Parathyroid adenoma (tissue), 2 donors: ENCODE data around the gene SSC4D.
"Not testable (repeated sequence)": the region's sequence is repeated elsewhere in the genome, so short reads cannot be mapped to it uniquely, and the experiment has no call there.

ENCODE experiments used
- H2AFZ ChIP-seq: fragments of 300-600 bp; sonication (generic); one replicate; pipeline ENCODE4 v1.7.0; 2017; ENCODE audit warnings: antibody characterized with exemption, mild to moderate bottlenecking
- H3K27ac ChIP-seq: fragments of 300-600 bp; sonication (generic); one replicate; pipeline ENCODE4 v1.7.0; 2017
- H3K27me3 ChIP-seq: fragments of 300-600 bp; sonication (generic); one replicate; pipeline ENCODE4 v1.7.0; 2017; ENCODE audit warnings: low read length; ENCODE audit not compliant: control insufficient read depth, insufficient read depth
- H3K36me3 ChIP-seq: fragments of 300-600 bp; sonication (generic); one replicate; pipeline ENCODE4 v1.7.0; 2017; ENCODE audit warnings: low read length; ENCODE audit not compliant: control insufficient read depth, insufficient read depth
- H3K4me1 ChIP-seq: fragments of 300-600 bp; sonication (generic); one replicate; pipeline ENCODE4 v1.7.0; 2017; ENCODE audit warnings: control low read depth
- H3K4me2 ChIP-seq: fragments of 300-600 bp; sonication (generic); one replicate; pipeline ENCODE4 v1.7.0; 2017; ENCODE audit warnings: low read length
- H3K4me3 ChIP-seq: fragments of 300-600 bp; sonication (generic); one replicate; pipeline ENCODE4 v1.7.0; 2017; ENCODE audit warnings: low read depth, low read length
- H3K79me2 ChIP-seq: fragments of 300-600 bp; sonication (generic); one replicate; pipeline ENCODE4 v1.7.0; 2017; ENCODE audit warnings: control low read depth
- H3K9ac ChIP-seq: fragments of 300-600 bp; sonication (generic); one replicate; pipeline ENCODE4 v1.7.0; 2017; ENCODE audit warnings: mild to moderate bottlenecking
- H3K9me3 ChIP-seq: fragments of 300-600 bp; sonication (generic); one replicate; pipeline ENCODE4 v1.7.0; 2017; ENCODE audit warnings: low read length; ENCODE audit not compliant: control insufficient read depth
- CTCF ChIP-seq: fragments of 300-600 bp; sonication (generic); IDR thresholded peaks from one replicate; pipeline ENCODE4 v1.7.0; 2017; ENCODE audit warnings: antibody characterized with exemption, mild to moderate bottlenecking
- donor health status: primary hyperparathyroidism.

SSC4D gene

GRCh38 chr7:76411626-76412025, 2.1 kb upstream of the SSC4D start:
- H3K9ac ChIP-seq, result no peak overlapping the region
- no peak overlapping the region for H2AFZ ChIP-seq
- no peak overlapping the region for H3K4me3 ChIP-seq
- H3K27me3 ChIP-seq, result no peaks in the 10 kb centered on the region
- H3K27ac ChIP-seq, result no peak overlapping the region
- no peaks in the 10 kb centered on the region for H3K79me2 ChIP-seq
- TF ChIP-seq CTCF, result no peak
- H3K4me2 ChIP-seq, result no peak overlapping the region
- H3K9me3 ChIP-seq, result no peaks in the 10 kb centered on the region
- H3K36me3 ChIP-seq, result no peaks in the 10 kb centered on the region
- H3K4me1 ChIP-seq, result peaks cover 5% of the 10 kb centered on the region

GRCh38 chr7:76408121-76408560, 1.4 kb downstream of the SSC4D start:
- Histone ChIP-seq H3K27me3 (no peaks in the 10 kb centered on the region), H3K27ac (peak overlapping the region; percentile 58), H3K4me2 (no peak overlapping the region), H3K9me3 (no peaks in the 10 kb centered on the region), H3K4me1 (peaks cover 5% of the 10 kb centered on the region), H3K9ac (no peak overlapping the region), H2AFZ (no peak overlapping the region), H3K36me3 (no peaks in the 10 kb centered on the region), H3K79me2 (no peaks in the 10 kb centered on the region), H3K4me3 (no peak overlapping the region)
- TF ChIP-seq CTCF, result no peak

DNA sequence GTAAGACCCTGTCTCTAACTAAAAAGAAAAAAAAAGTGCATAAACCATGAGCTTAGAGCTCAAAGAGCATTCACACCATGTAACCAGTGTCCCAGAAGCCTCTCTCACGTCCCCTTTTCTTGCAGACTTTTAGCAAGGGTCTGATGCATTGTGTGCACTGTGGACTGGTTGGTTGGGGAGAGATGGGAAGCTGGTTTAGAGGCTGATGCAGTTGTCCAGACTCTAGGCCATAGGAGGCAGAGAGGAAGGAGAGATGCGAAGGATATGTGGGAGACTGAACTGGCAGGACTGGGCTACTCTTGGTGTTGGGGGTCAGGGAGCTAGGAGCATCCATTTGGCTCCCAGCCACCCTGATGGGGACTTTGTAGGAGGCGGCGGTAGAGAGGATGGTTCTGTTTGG, 1.8 kb downstream of the SSC4D start:
- Histone ChIP-seq H2AFZ (no peak overlapping the region), H3K9ac (no peak overlapping the region), H3K36me3 (no peaks in the 10 kb centered on the region), H3K27me3 (no peaks in the 10 kb centered on the region), H3K27ac (no peak overlapping the region), H3K9me3 (no peaks in the 10 kb centered on the region), H3K4me1 (peaks cover 5% of the 10 kb centered on the region), H3K79me2 (no peaks in the 10 kb centered on the region), H3K4me3 (no peak overlapping the region), H3K4me2 (no peak overlapping the region)
- TF ChIP-seq CTCF, result no peak

GRCh38 chr7:76405738-76406137, 3.8 kb downstream of the SSC4D start:
- Histone ChIP-seq H3K4me2 (no peak overlapping the region), H3K27ac (no peak overlapping the region), H3K9me3 (no peaks in the 10 kb centered on the region), H2AFZ (no peak overlapping the region), H3K36me3 (no peaks in the 10 kb centered on the region), H3K4me3 (no peak overlapping the region), H3K27me3 (no peaks in the 10 kb centered on the region), H3K9ac (no peak overlapping the region), H3K4me1 (peaks cover 5% of the 10 kb centered on the region), H3K79me2 (no peaks in the 10 kb centered on the region)
- no peak for TF ChIP-seq CTCF

DNA sequence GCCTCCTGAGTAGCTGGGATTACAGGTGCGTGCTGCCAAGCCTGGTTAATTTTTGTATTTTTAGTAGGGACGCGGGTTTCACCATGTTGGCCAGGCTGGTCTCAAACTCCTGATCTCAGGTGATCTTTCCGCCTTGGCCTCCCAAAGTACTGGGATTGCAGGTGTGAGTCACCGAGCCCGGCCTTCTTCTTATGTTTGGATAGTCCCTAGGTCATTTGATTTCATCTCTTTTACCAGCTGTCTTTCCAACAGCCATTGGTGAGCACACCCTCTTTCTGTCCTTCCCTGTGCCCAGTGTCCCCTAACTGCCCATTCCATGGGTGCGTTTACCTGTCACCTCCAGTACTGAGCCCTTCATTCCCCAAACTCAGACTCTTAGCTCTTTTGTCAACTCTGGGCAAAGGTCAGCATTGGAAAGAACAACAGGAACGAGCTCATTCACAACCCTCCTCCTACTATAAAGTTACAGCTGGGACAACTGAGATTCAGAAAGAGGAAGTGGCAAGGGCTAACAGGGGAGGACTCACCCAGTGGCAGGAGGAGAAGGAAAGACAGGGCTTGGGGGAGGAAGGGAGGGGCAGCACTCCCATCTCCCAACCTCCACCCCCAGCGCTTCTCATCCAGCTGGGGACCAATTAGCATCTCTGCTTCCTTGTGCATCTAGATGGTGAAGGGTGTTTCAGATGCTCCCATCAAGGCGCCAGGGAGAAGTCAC, 5.6 kb downstream of the SSC4D start:
- Histone ChIP-seq H3K4me1 (peaks cover 4% of the 10 kb centered on the region), H2AFZ (no peak overlapping the region), H3K4me2 (no peak overlapping the region), H3K4me3 (no peak overlapping the region), H3K27ac (no peak overlapping the region), H3K79me2 (no peaks in the 10 kb centered on the region), H3K9ac (no peak overlapping the region), H3K27me3 (no peaks in the 10 kb centered on the region), H3K36me3 (no peaks in the 10 kb centered on the region), H3K9me3 (no peaks in the 10 kb centered on the region)
- no peak for TF ChIP-seq CTCF

DNA sequence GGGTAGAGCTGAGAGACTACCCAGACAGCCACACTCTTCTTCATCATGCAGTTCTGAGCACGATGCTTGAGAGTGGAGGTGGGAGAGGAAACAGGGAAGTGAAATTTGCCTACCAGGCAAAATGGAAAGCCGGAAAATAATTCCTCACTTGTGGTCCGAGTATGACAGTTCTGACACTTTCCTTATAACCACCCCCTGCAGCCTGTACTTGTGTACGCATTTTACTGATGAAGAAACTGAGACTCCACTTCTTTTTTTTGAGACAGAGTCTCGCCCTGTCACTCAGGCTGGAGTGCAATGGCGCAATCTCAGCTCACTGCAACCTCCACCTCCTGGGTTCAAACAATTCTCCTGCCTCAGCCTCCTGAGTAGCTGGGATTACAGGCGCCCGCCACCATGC, 6.4 kb downstream of the SSC4D start:
- H3K36me3 ChIP-seq, H3K9me3 ChIP-seq, H3K4me1 ChIP-seq, H3K9ac ChIP-seq, H3K79me2 ChIP-seq, H3K27me3 ChIP-seq, H3K27ac ChIP-seq, H2AFZ ChIP-seq, H3K4me3 ChIP-seq, H3K4me2 ChIP-seq: not testable (repeated sequence)
